ENCODE measurements around the gene PRSS57. TPM values are rescaled to one million over a fixed set of nuclear protein-coding genes. Genes with fewer than 3 reads are reported as not detected.

Gene PRSS57
- total and polyA plus RNA-seq, 12 donors = 0.13 to 0.51 (median 0.22) TPM; not detected in 9

GRCh38 chr19:681029-682019, 13.9 kb downstream of the PRSS57 start:
- Histone ChIP-seq H3K27me3 (no peaks in the 10 kb centered on the region), H3K36me3 (replicated peaks in 1 of 2) (no peaks in the 10 kb centered on the region), H3K27ac (peak overlapping the region; percentile 66 to 99 (median 97)), H3K4me3 (peak overlapping the region in 1 of 4 donors; percentile 89), H3K4me1 (replicated peaks in 1 of 2) (peaks cover 23 to 27% of the 10 kb centered on the region in 2 donors), H3K9me3 (replicated peaks in 1 of 3) (no peaks in the 10 kb centered on the region)
- peak in 1 of 7 donors; percentile 94 for DNase-seq
- WGBS, 4 donors = 49 to 68% (median 63%) methylated on average over 9 to 54 of the region's 54 CpGs
- TF ChIP-seq POLR2A (IDR thresholded peaks at IDR 0.05) (peak in 1 of 2 donors; percentile 10), CTCF (IDR thresholded peaks at IDR 0.05) (no peak)
- intact Hi-C loops (cut with DNase I) = no loop called here

GRCh38 chr19:680287-681028, 14.8 kb downstream of the PRSS57 start:
- no peaks in the 10 kb centered on the region for H3K9me3 ChIP-seq (replicated peaks in 1 of 3)
- H3K4me3 ChIP-seq = peak overlapping the region in 3 of 4 donors; percentile 38 to 89 (median 62)
- peak; percentile 100 for DNase-seq
- intact Hi-C loops (cut with DNase I) = no loop called here
- peak overlapping the region; percentile 81 to 99 (median 97) for H3K27ac ChIP-seq
- TF ChIP-seq POLR2A (IDR thresholded peaks at IDR 0.05) (peak; percentile 97 to 99), CTCF (IDR thresholded peaks at IDR 0.05) (peak in 3 of 6 experiments; percentile 39 to 67 (median 42))
- H3K36me3 ChIP-seq (replicated peaks in 1 of 2) = no peaks in the 10 kb centered on the region
- H3K4me1 ChIP-seq (replicated peaks in 1 of 2) = peaks cover 24 to 32% of the 10 kb centered on the region in 2 donors
- WGBS, 4 donors = 0 to 2% (median 1%) methylated on average over 4 to 70 of the region's 70 CpGs
- no peaks in the 10 kb centered on the region for H3K27me3 ChIP-seq

- WGBS, 4 donors = 4 to 25% (median 6%) methylated on average over 3 to 69 of the region's 69 CpGs
- intact Hi-C loops (cut with DNase I) = no loop called here
- Histone ChIP-seq H3K4me3 (peak overlapping the region in 3 of 4 donors; percentile 38 to 89 (median 62)), H3K36me3 (replicated peaks in 1 of 2) (no peaks in the 10 kb centered on the region), H3K9me3 (replicated peaks in 1 of 3) (no peaks in the 10 kb centered on the region), H3K27ac (peak overlapping the region; percentile 81 to 99 (median 97)), H3K27me3 (no peaks in the 10 kb centered on the region), H3K4me1 (replicated peaks in 1 of 2) (peaks cover 30 to 40% of the 10 kb centered on the region in 2 donors)
- TF ChIP-seq POLR2A (IDR thresholded peaks at IDR 0.05) = no peak
- TF ChIP-seq CTCF (IDR thresholded peaks at IDR 0.05) = peak in 1 of 6 experiments; percentile 10
- peak; percentile 78 to 89 (median 82) for DNase-seq
Observed at GRCh38 chr19:679418-680286, 15.6 kb downstream of the PRSS57 start.
